Medulla oblongata (tissue), 1 donor: ENCODE results near the gene CEP120.
"Not testable (repeated sequence)": the region's sequence is repeated elsewhere in the genome, so short reads cannot be mapped to it uniquely, and the experiment has no call there.

ENCODE experiments used
- DNase-seq: peaks from one replicate; pipeline ENCODE4 v3.0.0-alpha.2; 2015; ENCODE audit errors: extremely low spot score

The CEP120 gene

GRCh38 chr5:123438902-123439301 lies 15.7 kb upstream of the CEP120 start:
- DNase-seq: no peak

GRCh38 chr5:123438244-123438643 lies 15.0 kb upstream of the CEP120 start:
- no peak for DNase-seq

- no peak for DNase-seq
Measured at GRCh38 chr5:123436201-123436600, 13.0 kb upstream of the CEP120 start.

GRCh38 chr5:123434796-123435195 lies 11.6 kb upstream of the CEP120 start:
- DNase-seq: no peak

DNA sequence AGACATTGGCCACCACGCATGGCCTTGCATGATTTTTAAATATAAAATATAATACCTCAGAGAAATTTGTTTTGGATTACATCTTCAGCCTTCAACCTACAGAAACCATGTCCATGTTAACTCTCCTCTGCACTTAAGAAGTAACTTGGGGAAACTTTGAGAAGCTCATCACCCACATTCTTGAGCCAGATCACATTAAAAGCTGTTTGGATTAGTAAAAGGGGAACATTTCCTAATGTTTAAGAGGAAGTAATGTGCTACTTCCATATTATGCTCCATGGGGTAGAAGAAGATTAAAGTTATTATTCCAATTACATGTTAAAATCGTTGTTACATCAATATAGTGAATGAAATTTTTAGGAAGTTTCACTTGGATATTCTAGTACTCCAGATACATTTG lies 10.4 kb upstream of the CEP120 start:
- DNase-seq: no peak

GRCh38 chr5:123430441-123430840 lies 7.2 kb upstream of the CEP120 start:
- DNase-seq: not testable (repeated sequence)

DNA sequence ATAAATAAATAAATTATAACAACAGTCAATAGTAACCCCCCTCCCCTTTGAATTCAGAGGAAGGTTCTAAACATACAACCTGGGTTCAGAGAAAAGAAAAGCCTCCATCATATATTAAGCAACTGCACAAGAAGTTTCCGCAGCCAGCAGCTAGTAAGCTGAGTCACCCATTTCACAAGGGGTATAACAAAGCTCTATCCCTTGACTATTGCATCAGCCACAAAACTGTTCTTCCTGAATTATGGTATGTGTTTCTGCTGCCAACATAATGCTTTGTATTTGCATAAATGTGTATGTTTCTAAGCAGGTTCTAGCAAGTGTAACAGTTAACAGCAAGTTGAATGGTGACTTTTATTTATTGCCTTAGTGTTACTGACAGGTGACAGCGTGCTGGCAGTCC lies 6.8 kb upstream of the CEP120 start:
- no peak for DNase-seq

DNA sequence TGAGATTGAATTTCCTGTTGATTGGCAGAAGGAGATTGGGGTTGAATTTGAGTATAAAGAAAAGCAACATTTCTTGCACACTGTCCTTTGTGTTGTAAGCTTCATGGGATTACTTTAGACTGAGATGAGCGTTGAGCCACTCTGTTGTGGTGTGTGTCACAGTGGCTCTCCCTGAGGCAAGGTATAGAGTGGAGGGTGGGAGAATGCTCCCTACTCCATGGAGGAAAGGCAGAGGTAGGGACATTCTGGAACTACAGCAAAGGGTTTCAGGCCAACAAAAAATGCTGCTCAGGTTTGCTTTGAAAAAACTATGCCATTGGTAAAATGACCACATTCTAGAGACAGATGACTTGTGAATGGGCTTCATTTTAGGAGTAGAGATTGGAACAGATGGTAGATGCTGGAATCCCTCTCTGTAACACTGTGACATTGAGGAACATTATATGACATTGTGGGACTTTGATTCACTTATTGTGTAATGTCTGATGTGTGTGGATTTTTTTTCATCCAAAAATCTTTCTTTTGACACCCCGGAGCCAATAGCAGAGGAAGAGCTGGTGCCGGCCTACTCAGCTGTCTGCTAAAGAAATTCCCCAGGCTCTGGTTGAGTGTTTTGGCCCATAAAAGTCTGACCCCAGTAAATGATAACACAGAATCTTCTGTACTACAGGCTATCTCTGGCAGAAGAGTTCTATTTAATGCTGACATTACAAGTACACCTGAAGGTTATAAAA lies 6.2 kb upstream of the CEP120 start:
- DNase-seq: no peak

- no peak for DNase-seq
Measured at GRCh38 chr5:123428521-123429220, 5.5 kb upstream of the CEP120 start.

GRCh38 chr5:123427281-123427680 lies 4.1 kb upstream of the CEP120 start:
- DNase-seq: no peak

DNA sequence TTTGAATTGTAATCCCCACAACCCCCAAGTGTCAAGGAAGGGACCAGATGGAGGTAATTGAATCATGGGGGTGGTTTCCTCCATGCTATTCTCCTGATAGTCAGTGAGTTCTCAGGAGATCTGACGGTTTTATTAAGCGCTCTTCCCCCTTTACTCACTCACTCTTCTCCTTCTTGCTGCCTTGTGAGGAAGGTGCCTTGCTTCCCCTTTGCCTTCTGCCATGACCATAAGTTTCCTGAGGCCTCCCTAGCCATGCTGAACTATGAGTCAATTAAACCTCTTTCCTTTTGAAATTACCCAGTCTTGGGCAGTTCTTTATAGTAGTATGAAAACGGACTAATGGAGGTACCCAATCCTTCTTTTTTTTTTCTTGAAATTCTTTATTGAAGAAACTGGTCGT lies 2.2 kb upstream of the CEP120 start:
- no peak for DNase-seq

DNA sequence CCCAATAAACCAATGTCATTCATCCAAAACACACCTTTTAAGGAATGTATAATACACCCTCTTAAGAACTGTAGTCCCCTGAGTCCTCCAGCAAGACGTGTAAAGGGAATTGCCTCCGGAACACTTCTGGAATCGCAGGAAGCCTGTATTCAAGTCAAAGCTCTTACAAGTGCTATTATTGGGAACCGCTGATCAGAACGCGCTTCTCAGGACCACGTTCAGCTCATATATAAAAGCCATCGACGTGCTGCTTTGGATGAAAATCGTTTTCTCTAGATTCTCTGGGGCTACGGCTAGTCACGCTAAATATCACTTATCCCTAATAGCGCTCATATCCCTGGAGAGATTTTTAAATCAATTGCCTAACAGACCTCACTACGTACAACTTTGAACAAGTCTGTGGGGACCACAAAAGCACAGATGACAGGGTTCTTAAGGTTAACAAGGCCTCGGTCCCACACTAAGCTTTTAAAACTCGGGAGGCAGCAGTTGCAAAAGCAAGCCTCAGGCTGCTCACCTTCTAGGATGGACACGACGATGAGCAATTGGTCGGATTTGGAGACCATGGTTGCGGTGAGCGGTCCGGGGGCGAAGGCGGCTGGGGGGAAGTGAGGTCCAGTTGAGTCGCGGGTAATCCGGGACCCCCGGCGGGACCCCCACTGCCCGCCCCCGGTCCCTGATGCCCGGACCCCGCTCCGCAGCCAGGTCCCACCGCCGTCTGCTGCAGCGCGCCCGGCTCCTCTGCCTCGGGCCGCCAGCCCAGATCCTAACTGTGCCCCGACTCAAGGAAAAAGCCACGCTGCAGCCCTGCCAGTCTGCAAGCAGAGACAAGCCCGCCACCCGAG lies 548 bp downstream of the CEP120 start:
- DNase-seq: peak; percentile 44

GRCh38 chr5:123421773-123422172 lies 1.4 kb downstream of the CEP120 start:
- peak; percentile 10 for DNase-seq

DNA sequence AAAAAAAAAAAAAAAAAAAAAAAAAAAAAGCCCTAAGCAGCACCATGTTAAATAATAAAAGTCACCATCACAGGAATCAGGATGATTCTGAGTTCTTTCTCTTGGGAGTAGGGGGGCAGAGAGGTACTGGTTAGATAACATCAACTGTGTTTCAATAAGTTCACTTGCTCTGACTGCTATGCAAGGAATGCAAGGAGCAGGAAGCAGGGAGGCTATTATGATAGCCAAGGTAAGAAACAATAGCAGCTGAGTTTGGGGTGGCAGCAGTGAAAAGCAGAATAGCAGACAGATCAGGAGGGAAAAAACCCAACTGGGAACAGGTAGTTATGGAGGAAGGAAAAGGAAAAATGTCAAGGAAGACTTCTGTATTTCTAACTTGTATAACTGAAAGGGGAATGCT lies 8.2 kb downstream of the CEP120 start:
- DNase-seq: no peak

DNA sequence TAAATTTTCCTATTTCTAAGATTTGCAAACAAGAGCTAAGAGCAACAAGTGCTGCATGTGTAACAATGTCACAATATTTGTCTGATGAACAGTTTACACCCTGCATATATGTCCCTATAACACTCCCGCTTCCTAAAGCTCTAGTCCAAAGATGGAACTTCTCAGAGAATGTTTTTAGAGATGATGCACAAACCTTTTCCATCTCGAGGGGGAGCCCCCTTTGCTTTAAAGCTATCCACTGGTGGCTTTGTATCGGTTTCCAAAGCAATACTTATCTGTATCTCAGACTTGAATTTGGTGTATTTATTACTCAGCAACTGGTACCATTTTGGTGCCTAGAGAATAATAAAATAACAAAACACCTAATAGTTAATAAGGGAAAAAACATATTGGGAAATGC lies 11.0 kb downstream of the CEP120 start:
- DNase-seq: no peak

DNA sequence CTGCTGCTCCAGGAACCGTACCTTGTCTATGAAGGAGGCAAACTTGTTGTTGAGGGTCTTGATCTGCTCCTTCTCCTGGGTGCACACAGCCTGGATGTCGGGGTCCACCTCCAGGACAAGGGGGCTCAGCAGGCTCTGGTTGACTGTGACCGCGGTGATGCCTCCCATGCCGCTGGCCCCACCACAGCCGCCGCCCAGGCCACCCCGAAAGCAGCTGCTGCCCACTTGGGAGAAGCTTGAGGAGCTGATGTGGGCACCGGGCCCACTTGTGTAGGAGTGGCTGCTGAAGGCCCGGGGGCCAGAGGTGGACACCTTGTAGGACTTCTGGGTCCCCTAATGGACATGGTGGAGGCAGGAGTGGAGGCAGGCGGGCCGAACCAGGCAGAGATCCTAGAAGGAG lies 21.2 kb downstream of the CEP120 start:
- not testable (repeated sequence) for DNase-seq

DNA sequence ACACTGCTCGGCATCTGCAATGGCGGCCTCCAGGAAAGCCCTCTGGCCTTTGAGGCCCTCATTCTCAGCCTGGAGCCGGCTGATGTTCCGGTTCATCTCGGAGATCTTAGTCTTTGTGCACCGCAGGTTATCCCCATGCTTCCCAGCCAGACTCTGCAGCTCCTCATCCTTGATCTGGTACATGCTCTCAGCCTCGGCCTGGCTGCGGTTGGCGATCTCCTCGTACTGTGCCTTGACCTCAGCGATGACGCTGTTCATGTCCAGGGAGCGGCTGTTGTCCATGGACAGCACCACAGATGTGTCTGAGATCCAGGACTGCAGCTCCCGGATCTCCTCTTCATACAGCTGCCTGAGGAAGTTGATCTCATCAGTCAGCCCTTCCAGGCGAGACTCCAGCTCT lies 21.9 kb downstream of the CEP120 start:
- no peak for DNase-seq

DNA sequence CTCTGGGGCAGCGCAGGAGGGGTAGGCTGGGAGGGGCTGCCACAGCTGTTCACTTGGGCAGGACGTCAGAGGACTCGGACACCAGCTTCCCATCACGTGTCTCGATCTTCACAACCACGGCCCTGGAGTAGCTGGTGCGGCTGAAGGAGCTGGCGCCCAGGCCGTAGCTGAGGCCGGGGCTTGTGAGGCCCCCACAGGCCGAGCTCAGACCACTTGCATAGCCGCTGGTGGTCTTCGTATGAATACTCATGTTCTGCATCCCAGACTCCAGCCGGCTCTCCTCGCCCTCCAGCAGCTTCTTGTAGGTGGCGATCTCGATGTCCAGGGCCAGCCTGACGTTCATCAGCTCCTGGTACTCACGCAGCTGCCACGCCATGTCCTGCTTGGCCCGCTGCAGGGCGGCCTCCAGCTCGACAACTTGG lies 22.3 kb downstream of the CEP120 start:
- not testable (repeated sequence) for DNase-seq

- no peak for DNase-seq
Measured at GRCh38 chr5:123398058-123398733, 25.0 kb downstream of the CEP120 start.

DNA sequence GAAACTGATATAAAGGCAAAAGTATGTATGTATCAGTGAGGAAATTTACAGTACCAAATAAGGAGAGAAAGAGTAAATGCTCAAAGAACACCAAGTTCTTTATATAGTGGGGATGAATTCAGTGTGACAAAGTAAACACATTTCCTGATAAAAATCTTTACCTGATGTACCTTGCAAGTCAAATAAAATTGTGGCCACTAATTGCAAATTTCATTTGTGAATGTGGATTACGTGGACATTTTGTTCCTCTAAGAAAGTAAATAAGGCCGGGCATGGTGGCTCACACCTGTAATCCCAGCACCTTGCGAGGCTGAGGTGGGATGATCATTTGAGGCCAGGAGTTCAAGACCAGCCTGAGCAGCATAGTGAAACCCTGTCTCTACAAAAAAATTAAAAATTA lies 25.7 kb downstream of the CEP120 start:
- DNase-seq: no peak

- DNase-seq: no peak
Measured at GRCh38 chr5:123391009-123391408, 32.2 kb downstream of the CEP120 start.

GRCh38 chr5:123389794-123390193 lies 33.4 kb downstream of the CEP120 start:
- DNase-seq: no peak
